HG03558 (cell line): ENCODE results near the gene EXOC7.

Source experiments
- ATAC-seq: cut with Tn5 transposase; IDR thresholded peaks from one replicate; pipeline ENCODE4 v1.9.1; 2021; ENCODE audit warnings: moderate number of reproducible peaks; ENCODE audit not compliant: unreplicated experiment; ENCODE audit errors: extremely low read depth

EXOC7 gene

DNA sequence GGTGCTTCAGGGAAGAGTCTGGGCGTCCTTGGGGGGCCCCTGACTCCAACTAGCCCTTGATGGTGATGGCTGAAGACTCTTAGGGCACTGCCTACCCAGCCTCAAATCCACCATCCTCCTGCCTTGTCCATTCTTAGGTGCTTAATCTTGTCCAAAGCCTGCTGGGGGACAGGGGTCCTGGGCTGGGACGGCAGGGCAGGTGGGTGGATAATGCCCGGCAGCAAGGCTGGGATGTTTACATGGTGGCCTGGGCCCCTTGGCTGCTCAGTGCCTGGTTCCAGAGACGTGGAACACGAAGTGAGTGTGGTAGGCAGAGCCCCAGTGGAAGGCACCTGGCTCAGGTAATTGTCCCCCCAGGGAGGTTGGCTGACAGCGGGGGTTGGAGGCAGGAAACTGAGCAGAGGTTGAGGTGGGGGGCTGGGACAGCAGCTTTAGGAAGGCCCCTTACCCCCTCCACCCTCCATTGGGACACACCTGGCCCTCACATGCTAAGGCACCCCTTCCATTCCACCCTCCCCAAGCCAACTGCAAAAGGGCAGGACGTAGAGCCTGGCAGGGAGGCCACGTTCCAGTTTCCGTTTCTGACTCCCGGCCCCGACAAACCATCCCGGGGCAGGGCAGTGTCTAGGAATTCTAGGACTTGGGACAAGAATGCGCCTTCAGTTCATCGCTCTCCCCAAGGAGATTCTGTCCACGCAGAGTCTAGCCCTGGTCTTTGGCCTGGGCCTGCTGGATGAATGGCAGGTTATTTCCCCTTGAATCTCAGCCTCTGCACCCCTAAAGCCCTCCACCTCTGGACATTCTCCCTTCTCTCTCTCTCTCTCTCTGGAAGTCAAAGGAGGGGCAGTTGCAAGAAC is 35.5 kb upstream of the EXOC7 start:
- no peak for ATAC-seq

DNA sequence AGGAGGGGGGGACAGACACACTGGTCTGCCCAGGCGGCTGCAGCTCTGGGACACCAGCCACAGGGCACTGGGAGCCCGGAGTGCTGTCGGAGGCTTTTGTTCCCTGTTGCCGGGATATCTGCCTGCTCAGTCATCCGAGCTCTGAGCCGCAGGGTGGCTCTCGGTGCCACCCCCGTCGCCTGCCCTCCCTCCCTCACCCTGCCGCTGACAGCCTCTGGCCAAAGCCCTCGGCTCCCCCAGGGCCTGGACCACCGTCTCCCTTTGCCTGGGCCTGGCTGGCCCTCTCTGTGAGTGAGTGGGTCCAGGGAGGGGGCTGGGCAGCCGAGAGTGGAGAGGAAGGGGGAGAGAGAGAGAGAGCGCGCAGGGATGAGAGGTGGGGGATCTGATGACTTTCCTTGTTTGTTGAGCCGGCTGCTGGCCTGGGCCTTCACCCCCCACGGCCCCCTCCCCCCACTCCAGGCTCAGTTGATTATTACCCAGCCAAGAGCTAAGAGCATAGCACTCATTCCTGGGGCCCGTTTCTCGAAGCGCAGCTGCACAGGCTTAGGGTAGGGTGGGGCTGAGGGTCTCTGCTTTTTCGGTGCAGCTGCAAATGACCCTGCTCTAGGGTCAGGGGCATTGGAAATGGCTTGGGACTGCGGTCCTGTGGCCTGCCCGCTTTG is 34.8 kb upstream of the EXOC7 start:
- no peak for ATAC-seq

DNA sequence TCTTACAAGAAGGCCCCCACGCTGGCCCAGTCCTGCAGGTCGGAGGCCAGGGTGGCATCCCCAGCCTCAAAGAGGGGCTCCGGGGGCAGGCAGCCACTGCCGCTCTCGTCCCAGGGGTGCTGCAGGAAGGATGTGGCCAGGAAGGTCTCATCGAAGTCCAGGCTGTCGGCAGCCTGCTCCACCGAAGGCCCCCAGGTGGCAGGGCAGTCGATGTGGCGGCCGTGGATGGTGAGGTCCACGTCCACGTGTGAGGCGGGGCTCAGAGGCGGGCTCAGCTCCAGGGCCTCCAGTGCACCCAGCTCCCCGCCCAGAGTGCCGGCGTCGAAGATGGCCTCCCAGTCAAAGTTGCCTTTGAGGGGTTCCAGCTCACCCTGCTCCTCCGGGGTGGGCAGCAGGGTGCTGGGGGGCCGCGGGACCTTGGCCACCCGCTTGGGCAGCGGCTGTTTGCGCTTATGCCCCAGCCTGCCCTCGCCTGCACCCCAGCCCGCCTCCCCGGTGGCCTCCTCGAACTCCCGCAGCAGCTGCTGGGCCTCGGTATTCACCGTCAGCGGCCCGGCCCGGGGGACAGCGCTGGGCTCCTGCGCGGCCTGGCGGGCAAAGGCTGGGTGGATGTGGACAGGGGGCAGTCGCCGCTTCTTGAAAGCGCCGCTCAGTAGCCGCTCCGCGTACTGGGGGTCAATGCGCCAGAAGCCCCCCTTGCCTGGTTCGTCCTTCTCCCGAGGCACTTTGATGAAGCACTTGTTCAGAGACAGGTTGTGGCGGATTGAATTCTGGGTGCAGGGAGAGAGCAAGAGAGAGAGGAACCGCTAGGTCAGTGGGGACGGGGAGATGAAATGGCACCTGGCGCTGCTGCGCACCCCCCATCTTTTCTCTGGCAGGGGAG is 34.0 kb upstream of the EXOC7 start:
- ATAC-seq = no peak

DNA sequence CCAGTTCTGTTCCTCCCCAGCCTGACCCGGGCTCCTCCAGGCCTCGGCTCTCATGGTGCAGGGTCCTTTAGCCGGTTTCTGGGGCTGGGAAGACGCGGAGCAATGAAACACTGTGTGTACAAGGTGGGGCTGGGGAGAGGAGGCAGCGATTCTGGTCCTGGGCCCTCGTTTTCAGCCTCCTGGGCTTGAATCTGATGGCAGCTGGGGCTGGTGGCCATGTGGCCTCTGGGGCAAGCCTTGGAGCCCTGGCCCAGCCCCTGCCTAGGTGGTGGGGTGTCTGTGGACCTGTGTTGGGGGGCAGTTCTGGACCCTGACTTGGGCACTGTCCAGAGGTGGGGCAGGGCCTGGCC is 33.4 kb upstream of the EXOC7 start:
- ATAC-seq = no peak

DNA sequence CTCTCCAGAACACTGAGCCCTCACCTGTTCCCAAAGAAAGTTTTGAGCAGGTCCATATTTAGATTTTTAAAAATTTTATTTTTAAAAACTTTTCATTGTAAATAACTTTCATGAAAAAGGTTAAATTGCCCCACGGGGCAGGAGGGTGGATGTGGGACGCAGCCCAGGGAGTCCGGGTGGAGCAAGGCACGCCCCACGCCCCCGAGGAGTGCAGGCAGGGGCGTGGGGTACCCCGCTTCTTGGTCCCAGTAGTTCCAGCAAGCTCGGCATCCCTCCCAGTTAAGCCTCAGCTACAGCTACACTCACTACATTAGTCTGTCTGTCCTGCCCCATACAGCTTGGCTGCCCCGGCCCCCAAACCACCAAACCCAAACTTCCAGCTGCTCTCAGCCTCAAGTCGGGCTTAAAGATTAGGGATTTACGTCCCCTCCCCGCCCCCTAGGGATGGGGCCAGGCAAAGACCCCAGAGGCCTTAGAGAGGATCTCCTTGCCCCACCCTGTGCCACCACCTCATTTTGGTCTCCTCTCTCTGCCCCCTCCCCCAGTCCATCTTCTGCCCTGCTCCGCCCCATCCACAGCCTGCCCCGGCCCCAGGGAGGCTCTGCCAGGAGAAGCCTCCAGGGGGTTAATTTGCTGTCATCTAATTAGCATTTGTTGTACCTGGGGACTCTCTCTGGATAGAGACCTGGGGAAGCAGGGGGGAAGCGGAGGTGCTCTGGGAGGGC is 32.9 kb upstream of the EXOC7 start:
- ATAC-seq = no peak

DNA sequence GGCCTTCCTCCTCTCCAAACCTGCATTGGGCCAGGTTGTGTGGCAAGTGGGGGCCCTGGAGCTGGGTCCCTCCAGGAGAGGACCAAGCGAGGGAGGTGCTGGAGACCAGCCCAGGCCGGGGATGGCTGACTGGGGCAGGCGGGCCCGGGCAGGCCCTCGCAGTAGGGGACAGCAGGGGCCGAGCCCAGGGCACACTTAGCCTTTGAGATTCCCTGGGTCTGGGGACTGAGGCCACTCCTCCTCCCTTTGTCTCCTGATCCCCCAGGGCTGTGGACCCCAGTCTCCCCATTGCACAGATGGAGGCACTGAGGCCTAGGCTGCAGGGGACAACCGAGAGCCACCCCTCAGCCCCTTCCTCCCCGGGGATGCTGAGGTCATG is 32.2 kb upstream of the EXOC7 start:
- no peak for ATAC-seq

DNA sequence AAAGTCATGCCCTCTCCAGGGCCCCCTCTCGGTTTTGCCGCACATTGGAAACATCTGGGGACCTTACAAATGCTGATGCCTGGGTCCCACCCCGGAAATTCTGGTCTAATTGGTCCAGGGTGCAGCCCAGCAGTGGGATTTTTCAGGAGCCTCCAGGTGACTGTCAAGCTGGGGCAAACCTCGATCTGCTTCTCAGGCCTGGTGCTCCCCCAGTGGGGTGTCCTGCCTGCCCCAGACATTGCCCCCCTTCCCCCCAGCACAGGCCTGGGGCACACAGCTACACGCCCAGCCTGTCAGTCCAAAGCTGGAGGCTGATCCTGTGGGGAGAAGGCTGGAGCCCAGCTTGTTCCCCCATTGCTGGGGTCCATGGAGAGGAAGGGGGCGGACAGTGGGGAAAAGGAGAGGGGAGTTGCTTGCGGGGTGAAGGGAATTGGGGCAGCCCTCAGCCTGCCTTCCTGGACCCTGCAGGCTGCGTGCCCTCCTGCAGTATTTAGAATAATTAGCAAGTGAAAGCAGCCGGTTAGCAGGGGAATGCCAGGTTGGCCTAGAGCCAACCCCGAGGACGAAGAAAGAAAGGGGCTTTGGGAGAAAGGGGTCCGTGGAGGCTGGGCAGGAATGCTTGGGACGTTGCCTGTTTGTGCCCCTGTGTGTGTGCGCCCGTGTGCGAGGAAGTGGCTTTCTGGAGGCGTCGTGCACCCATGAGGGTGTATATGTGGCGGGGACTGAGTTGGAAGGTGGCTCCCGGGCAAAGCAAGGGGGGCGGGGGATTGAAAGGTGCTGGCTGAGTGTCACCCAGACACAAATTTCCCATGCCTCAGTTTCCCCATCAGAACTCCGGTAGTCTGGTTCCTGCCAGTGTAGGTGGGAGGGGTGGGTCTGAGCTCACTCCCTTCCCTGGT is 31.6 kb upstream of the EXOC7 start:
- ATAC-seq = no peak

DNA sequence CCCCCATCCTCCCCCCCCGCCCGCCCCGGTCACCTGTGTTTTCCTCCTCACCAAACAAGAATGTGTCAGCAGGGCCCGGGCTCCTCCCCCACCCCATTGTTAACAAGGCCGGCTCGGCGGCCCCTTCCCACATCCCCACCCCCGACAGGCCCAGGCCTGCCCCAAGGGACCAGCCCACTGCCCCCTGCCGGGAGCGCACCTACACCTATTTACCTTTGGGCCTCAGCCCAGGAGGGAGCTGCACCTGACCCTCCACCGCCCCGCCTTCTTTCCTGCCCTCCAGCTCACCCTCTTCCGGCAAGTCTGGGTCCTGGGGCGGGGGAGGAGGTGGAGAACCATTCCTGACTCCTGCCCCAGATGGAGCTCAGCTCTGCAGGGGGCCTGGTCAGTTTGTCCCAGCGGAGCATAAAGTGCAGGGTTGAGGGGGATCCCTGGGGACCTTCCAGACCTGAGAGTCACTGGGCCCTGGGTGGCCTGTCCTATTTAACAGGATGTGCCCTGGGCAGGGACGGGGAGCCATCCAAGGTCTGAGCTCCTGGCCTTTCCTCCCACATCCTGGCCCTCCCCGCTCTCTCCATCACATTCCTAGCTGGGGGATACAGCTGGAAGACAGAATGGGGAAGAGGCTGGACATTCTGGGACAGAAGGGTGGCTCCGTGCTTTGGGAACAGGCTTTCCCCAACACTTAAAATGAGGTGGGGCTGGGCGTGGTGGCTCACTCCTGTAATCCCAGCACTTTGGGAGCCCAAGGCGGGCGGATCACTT is 29.2 kb upstream of the EXOC7 start:
- no peak for ATAC-seq

DNA sequence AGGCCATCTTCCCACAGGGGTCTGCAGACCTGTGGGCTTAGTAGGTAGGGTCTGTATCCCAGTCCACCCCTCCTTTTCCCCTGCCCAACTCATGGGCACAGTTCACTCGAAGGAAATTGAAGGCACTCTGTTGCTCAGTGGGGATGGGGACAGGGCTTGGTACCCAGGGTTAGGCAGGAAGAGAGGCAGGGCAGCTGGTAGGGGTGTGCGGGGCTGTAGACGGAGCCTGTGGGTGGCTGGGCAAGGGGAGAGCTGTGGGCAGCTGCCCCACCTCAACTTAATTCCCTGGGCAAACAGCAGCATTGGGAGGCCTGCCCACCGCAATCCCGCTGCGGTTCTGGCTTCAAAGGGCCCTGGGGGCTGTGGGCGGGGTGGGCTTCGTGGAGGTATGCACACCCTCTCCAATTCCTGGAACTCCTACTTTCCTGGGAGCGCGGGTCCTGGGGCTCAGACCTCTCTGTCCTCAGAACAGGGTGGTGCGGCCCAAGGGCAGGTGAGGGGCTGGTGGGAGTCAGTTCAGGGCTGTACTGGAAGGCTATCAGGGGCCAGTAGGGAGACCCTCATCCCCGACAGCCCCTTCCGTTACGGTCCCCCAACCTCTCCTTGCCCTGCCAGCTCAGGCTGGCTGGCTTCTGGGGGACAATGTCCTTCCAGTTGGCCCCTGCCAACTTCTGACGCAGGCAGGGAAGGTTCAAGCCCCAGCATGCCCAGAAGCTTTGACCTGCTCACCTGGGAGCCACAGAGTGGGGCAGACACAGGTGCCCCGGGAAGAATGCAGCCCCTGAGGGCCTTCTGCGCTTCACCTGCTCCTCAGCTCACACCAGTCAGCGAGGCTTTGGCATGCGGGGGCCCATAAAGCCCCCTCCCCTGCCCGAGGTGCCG is 28.3 kb upstream of the EXOC7 start:
- no peak for ATAC-seq

DNA sequence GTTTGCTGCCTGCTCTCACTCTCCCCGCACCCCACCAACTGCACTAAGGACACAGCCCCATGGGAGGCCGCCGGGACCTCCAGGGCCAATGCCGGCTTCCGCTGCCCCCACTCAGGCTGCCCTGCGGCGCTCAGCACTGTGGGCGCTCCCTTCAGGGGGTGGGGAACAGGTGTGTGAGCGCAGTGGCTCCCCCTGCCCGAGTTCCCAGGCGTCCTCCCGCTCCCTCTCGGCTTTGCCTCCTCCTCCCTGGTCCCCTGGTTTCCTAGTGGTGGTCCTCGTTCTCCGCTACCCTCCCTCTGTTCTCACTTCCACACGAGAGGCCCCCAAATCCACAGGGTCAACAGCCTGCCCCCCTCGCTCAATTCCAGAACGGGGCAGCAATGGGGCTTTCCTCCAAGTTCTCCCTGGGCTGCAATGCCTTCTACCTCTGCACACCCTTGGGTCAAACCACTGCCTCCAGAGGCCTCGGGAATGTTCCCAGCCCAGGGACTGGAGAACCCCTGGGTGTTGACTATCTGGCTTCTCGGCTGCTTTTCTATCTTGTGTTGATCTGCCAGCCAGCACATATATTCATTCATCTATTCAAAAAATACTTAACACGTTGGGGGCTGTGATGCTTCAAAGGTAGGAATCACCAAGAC is 27.6 kb upstream of the EXOC7 start:
- no peak for ATAC-seq

DNA sequence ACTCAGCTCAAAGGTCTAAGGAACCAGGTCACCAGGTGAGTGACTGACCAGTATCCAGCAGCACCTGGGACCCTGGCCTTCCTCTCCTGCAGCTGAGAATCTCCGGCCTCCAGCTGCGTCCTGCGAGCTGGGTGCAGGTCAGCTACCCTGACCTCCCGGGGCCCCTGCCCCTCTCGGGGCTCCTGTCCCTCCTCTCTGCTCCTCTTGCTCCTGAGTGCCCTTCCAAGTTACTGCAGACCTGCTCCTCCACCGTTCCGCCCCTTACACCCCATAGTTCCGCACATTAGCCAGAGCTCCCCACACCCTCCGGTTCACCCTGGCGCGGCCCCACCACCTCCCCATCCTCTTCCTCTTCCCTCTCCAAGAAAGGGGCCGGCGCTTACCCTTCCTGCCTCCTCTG is 26.9 kb upstream of the EXOC7 start:
- ATAC-seq = no peak

DNA sequence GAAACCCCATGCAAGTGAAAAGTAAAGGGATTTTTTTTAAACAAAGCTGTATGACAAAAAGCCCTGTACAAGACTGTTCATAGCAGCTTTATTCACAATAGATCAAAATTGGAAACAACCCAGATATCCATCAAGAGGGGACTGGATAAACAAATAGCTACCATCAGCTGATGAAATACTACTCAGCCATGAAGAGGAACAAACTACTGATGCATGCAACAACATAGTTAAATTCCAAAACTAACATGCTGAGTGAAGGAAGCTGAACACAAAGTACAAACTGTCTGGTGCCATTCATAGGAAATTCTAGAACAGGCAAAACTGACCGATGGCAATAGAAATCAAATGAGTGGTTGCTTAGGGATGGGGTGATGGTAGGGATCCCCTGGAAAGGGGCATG is 22.3 kb upstream of the EXOC7 start:
- ATAC-seq = no peak

DNA sequence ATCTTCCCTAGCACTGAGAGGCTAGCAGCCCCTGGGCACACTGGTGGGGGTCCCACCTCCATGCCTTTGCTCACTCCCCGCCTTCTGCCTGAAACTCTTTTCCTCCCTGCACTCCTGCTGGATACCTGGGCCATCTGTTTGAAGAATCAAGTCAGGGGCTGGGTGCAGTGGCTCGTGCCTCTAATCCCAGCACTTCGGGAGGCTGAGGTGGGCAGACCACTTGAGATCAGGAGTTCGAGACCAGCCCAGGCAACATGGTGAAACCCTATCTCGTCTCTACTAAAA is 21.7 kb upstream of the EXOC7 start:
- ATAC-seq = no peak

DNA sequence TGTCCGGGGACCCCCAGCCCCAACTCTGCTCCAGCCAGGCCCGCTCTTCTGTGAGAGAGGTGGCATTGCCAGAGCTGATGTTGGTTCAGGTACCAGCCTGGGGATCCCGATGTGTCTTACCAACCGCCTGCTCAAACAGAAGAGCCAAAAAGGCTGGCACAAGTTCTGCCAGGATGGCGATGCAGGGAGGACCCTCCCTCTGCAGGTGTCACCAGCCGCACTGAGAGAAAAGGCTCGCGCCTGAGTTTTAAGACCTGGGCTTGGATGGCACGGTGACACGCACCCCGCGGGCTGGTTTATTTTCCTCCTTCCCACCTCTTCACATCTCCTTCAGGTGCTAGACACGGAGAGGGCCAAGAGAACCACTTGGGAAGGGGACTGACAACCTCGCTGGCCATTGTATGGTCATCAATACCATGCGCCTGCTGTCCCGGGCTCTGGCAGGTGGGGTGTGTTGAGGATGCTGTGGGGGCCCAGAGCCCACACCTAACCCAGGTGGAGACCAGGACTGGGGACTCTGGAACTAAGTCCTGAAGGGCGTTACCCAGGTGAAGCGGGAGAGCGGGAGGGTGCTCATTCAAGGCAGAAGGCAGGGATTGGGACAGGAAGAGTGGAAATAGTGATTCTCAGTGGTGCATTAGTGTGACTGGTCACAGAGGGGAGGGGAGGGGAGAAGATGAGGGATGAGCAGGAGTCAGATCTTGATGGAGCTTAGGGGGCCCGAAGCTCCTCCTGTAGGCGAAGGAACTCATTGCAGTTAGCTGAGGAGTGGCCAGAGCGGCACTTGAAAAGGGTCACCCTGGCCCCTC is 21.2 kb upstream of the EXOC7 start:
- ATAC-seq = no peak

DNA sequence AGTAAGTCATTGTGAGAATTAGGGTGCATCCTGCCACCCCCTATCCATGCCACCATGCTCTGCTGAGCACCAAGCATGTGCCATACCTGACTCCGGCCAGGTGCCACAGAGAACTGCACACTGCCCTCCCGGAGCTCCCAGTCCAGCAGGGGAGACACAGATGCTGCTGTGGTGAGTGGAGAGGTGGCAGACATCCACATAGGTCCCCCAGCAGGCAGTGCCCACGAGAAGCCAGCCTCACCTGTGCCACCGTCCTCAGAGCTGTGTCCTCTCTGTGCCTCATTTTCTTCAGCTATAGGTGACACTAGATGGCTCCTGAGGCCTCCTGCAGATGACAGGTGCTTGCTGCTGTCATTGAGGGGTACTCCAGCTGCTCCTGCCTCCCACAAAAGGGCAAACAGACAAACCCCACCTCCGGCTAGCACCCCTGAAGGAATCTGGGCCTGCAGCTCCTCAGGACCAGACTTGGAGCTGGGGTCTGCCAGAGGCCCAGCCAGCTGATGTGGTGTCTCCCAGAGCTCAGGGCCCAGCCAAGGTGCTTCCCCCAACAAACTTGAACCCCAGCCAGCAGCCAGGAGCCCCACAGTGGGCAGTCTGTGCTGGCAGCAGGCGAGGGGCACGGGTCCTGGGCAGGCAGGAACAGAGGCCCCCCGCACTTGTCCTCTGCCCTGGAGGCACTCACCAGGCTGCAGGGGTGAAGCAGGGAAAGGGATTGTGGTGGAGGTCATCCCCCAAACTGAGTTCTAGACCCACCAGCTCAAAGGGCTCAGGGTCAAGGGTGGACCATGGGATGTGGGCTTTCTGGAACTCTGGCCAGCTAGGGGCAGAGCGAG is 20.4 kb upstream of the EXOC7 start:
- ATAC-seq = no peak

DNA sequence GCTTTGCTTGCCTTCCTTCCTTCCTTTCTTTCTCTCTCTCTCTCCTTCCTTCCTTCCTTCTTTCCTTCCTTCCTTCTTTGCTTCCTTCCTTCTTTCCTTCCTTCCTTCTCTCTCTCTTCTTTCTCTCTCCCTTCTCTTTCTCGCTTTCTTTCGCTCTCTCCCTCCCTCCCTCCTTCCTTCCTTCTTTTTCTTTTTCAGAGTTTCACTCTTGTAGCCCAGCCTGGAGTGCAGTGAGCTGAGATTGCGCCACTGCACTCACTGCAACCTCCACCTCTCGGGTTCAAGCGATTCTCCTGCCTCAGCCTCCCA is 19.6 kb upstream of the EXOC7 start:
- no peak for ATAC-seq
